DMS53 (cell line): Measurements from ENCODE around the gene EBLN2.

Source experiments
- DNase-seq: peaks from one replicate; lab custom pipeline; 2025; lab: John Stamatoyannopoulos, UW

Gene EBLN2

GRCh38 chr3:73107215-73107614, 45.8 kb downstream of the EBLN2 start:
- no peak for DNase-seq

- DNase-seq, result no peak
These were observed 46.3 kb downstream of the EBLN2 start for GRCh38 chr3:73107676-73108187.

- DNase-seq, result no peak
These were observed 47.3 kb downstream of the EBLN2 start for GRCh38 chr3:73108750-73109149.

- DNase-seq, result no peak
These were observed 49.1 kb downstream of the EBLN2 start for GRCh38 chr3:73110530-73110929.
